HepG2 (cell line): ENCODE results near the gene PRKAG1. TPM values are rescaled to one million over a fixed set of nuclear protein-coding genes. Genes with fewer than 3 reads are reported as not detected.
A peak's percentile ranks its signal among the peaks of the same experiment; 100 is the strongest.

ENCODE experiments used
- ARID3A ChIP-seq: IDR thresholded peaks from 2 replicates; pipeline ENCODE4 v1.6.1; 2012; ENCODE audit warnings: low read depth, low read length, improper control_type of control experiment
- DMTF1 ChIP-seq: sonication (generic); formaldehyde crosslinking; IDR thresholded peaks from 2 replicates; pipeline ENCODE4 v1.4.0; 2020; ENCODE audit warnings: mild to moderate bottlenecking, missing genetic modification reagents
- ETV5 ChIP-seq: IDR thresholded peaks from 2 replicates; pipeline ENCODE4 v1.6.1; 2018; ENCODE audit warnings: missing biosample characterization, missing genetic modification reagents, inconsistent platforms, borderline replicate concordance
- HNRNPLL ChIP-seq: fragments of 200-400 bp; formaldehyde crosslinking; IDR thresholded peaks from 2 replicates; pipeline ENCODE4 v1.6.1; 2017; ENCODE audit warnings: mild to moderate bottlenecking, low read depth, low read length; ENCODE audit not compliant: poor library complexity, severe bottlenecking
- KMT2B ChIP-seq: IDR thresholded peaks from 2 replicates; pipeline ENCODE4 v1.6.1; 2016; ENCODE audit warnings: missing genetic modification reagents, missing compliant biosample characterization
- MYC ChIP-seq: sonication (generic); formaldehyde crosslinking; IDR thresholded peaks from 2 replicates; pipeline ENCODE4 v1.9.0; 2021; ENCODE audit warnings: missing genetic modification reagents, borderline replicate concordance
- PHF20 ChIP-seq: sonication (generic); formaldehyde crosslinking; IDR thresholded peaks from 2 replicates; pipeline ENCODE4 v1.5.0; 2020; ENCODE audit warnings: mild to moderate bottlenecking, missing genetic modification reagents
- POGZ ChIP-seq: sonication (generic); formaldehyde crosslinking; IDR thresholded peaks from 2 replicates; pipeline ENCODE4 v1.4.0; 2020; ENCODE audit warnings: mild to moderate bottlenecking, missing genetic modification reagents
- SAFB2 ChIP-seq: sonication (generic); formaldehyde crosslinking; IDR thresholded peaks from 2 replicates; pipeline ENCODE4 v1.5.1; 2020; ENCODE audit warnings: missing genetic modification reagents, low read depth, mild to moderate bottlenecking, borderline replicate concordance
- ZNF24 ChIP-seq: fragments of 450-650 bp; IDR thresholded peaks from 2 replicates; pipeline ENCODE4 v1.6.1; 2017; ENCODE audit warnings: antibody characterized with exemption, mild to moderate bottlenecking
- ZNF329 ChIP-seq: sonication (generic); formaldehyde crosslinking; IDR thresholded peaks from 2 replicates; pipeline ENCODE4 v1.9.0; 2021; ENCODE audit warnings: low read depth, mild to moderate bottlenecking, missing genetic modification reagents
- ZNF577 ChIP-seq: sonication (generic); formaldehyde crosslinking; IDR thresholded peaks from 2 replicates; pipeline ENCODE4 v1.4.0; 2020; ENCODE audit warnings: mild to moderate bottlenecking, low read depth, missing genetic modification reagents, borderline replicate concordance
- ZNF740 ChIP-seq: sonication (generic); formaldehyde crosslinking; IDR thresholded peaks from 2 replicates; pipeline ENCODE4 v1.4.0; 2020; ENCODE audit warnings: missing genetic modification reagents
- polyA plus RNA-seq, 8 experiments: library from polyadenylated mRNA; depleted of rRNA in 3 of 8; stranded (reverse) in 7 of 8; unstranded in 1 of 8; fragments of >200 nt; fragmentation: Illumina TruSeq in 4 of 8; extraction: Trizol in 4 of 8; gene quantifications; 2 replicates each; pipeline versions ENCODE4 v1.2.1 to v1.2.3, GENCODE V29; 2011 to 2016; ENCODE audit warnings: low read depth in 4 of 8, missing spikeins in 1 of 8, mixed read lengths in 1 of 8; ENCODE audit not compliant: insufficient read depth in 1 of 8
- total RNA-seq, 5 experiments: library from RNA; depleted of rRNA; stranded (reverse); fragments of >200 nt; fragmentation: Illumina TruSeq; extraction: Trizol; gene quantifications; 2 replicates each; pipeline ENCODE4 v1.2.3, GENCODE V29; 2016; ENCODE audit warnings: low read depth in 1 of 5
- TF ChIP-seq, protein P1 (sequence below): sonication (generic); formaldehyde crosslinking; IDR thresholded peaks from 2 replicates; pipeline ENCODE4 v1.9.0; 2021; ENCODE audit warnings: missing genetic modification reagents, mild to moderate bottlenecking, borderline replicate concordance
- TF ChIP-seq, protein P2 (sequence below): sonication (generic); formaldehyde crosslinking; IDR thresholded peaks from 2 replicates; pipeline ENCODE4 v1.8.0; 2022; ENCODE audit warnings: missing genetic modification reagents, mild to moderate bottlenecking, borderline replicate concordance
- TF ChIP-seq, protein P3 (sequence below): sonication (generic); formaldehyde crosslinking; IDR thresholded peaks from 2 replicates; pipeline ENCODE4 v1.5.1; 2020; ENCODE audit warnings: mild to moderate bottlenecking, missing genetic modification reagents, moderate library complexity

The PRKAG1 gene
- total and polyA plus RNA-seq, 2 of the 13 experiments (the other 11 are each of a cell fraction or from before 2014, with no cell fraction given) = 26.1 to 32.8 TPM

GRCh38 chr12:48957141-48958048, 61.2 kb downstream of the PRKAG1 start, which contains the start of gene ARF3 (continued):
- TF ChIP-seq, protein P1, sequence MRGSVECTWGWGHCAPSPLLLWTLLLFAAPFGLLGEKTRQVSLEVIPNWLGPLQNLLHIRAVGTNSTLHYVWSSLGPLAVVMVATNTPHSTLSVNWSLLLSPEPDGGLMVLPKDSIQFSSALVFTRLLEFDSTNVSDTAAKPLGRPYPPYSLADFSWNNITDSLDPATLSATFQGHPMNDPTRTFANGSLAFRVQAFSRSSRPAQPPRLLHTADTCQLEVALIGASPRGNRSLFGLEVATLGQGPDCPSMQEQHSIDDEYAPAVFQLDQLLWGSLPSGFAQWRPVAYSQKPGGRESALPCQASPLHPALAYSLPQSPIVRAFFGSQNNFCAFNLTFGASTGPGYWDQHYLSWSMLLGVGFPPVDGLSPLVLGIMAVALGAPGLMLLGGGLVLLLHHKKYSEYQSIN (CRISPR knock-in tag) = no peak
- TF ChIP-seq ETV5 (CRISPR knock-in tag) (peak; percentile 93), DMTF1 (CRISPR knock-in tag) (no peak), POGZ (CRISPR knock-in tag) (peak; percentile 57; the same call in 1 of the 2 replicates), MYC (CRISPR knock-in tag) (peak; percentile 22; the same call in 1 of the 2 replicates), ZNF577 (no peak), SAFB2 (CRISPR knock-in tag) (no peak; the same call in 1 of the 2 replicates), ZNF329 (CRISPR knock-in tag) (peak; percentile 53; the same call in 1 of the 2 replicates), KMT2B (CRISPR knock-in tag) (peak; percentile 65), HNRNPLL (peak; percentile 58), PHF20 (peak; percentile 45; the same call in 1 of the 2 replicates), ZNF740 (no peak), ARID3A (no peak), ZNF24 (no peak)
- TF ChIP-seq, protein P2, sequence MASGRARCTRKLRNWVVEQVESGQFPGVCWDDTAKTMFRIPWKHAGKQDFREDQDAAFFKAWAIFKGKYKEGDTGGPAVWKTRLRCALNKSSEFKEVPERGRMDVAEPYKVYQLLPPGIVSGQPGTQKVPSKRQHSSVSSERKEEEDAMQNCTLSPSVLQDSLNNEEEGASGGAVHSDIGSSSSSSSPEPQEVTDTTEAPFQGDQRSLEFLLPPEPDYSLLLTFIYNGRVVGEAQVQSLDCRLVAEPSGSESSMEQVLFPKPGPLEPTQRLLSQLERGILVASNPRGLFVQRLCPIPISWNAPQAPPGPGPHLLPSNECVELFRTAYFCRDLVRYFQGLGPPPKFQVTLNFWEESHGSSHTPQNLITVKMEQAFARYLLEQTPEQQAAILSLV = peak; percentile 24; the same call in 1 of the 2 replicates
- TF ChIP-seq, protein P3, sequence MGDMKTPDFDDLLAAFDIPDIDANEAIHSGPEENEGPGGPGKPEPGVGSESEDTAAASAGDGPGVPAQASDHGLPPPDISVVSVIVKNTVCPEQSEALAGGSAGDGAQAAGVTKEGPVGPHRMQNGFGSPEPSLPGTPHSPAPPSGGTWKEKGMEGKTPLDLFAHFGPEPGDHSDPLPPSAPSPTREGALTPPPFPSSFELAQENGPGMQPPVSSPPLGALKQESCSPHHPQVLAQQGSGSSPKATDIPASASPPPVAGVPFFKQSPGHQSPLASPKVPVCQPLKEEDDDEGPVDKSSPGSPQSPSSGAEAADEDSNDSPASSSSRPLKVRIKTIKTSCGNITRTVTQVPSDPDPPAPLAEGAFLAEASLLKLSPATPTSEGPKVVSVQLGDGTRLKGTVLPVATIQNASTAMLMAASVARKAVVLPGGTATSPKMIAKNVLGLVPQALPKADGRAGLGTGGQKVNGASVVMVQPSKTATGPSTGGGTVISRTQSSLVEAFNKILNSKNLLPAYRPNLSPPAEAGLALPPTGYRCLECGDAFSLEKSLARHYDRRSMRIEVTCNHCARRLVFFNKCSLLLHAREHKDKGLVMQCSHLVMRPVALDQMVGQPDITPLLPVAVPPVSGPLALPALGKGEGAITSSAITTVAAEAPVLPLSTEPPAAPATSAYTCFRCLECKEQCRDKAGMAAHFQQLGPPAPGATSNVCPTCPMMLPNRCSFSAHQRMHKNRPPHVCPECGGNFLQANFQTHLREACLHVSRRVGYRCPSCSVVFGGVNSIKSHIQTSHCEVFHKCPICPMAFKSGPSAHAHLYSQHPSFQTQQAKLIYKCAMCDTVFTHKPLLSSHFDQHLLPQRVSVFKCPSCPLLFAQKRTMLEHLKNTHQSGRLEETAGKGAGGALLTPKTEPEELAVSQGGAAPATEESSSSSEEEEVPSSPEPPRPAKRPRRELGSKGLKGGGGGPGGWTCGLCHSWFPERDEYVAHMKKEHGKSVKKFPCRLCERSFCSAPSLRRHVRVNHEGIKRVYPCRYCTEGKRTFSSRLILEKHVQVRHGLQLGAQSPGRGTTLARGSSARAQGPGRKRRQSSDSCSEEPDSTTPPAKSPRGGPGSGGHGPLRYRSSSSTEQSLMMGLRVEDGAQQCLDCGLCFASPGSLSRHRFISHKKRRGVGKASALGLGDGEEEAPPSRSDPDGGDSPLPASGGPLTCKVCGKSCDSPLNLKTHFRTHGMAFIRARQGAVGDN = peak; percentile 87
